ENCODE results near the gene PIGS. TPM values are rescaled to one million over a fixed set of nuclear protein-coding genes. Genes with fewer than 3 reads are reported as not detected.

Gene PIGS
- polyA plus RNA-seq, 1 of the 3 experiments (the other 2 are of a cell fraction) = 78.5 TPM

DNA sequence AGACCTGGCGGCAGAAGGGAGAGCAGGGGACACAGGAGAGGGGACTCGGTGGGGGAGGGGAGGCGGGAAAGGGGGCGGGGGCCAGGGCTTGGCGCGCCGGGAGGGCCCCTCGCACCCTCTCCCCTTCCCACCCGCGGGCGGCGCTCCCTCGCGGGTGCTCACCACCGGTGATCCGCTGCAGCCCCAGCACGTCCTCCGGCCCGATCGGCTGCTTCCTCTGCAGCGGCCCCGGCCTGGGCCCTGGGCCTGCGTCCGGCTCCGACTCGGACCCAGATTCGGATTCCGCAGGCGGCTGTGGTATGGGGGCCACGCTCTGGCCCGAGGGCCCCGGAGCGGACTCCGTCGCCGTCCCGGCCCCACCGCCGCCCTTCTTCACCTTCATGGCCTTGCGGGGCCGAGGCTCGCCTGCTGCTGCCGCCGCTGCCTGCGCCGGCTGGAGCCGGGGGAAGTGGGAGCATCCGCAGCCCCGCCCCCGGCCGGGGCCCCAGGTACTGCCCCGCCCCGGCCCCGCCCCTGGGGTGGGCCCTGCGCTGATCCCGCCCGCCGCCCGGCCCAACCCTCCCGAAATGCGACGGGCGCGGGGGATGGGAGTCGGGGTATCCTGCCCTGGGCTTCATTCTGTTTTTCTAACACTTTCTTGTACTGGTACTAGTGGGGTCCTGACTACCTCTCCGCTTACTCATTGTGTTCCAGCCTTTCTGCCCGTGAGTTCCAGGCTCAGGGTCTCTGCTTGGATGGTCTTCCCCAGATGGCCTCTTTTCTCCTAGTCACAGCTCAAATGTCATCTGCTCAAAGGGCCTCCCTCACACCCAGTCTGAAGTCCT, 18.9 kb downstream of the PIGS start, which contains the start of gene UNC119:
TSS of gene UNC119 (minus strand) at position 449 of the 824 bp plus-strand sequence. CDS start at position 382, 67 bp downstream.
- no peaks in the 10 kb centered on the region for H3K9me3 ChIP-seq
- 4% methylated on average over 16 of the region's 67 CpGs for WGBS (ENCODE audit: low lambda C conversion rate)
- ChIA-PET CTCF (interaction anchor here (0.8 to 7.0 kb wide), 5 partner anchors 12 to 72 kb away, joined by 4 to 87 read pairs (median 5); partner anchors contain the start of gene RSKR), POLR2A (interaction anchor here (0.5 to 1.3 kb wide), 2 partner anchors 167 to 280 kb away, joined by 3 to 4 read pairs; partner anchors contain the start of gene RPL23A)
- H3K9ac ChIP-seq = peak within 1 kb of the TSS; percentile 87
- peak within 1 kb of the TSS; percentile 87; the same call in 1 of the 2 replicates for H2AFZ ChIP-seq (ENCODE audit: low read depth)
- peak within 1 kb of the TSS; percentile 70 to 90 for H3K4me3 ChIP-seq (ENCODE audit: low read depth in 2 of 2, low read length in 1 of 2)
- H3K27ac ChIP-seq (ENCODE audit: low read depth in 2 of 2, low read length in 1 of 2) = peak within 1 kb of the TSS; percentile 39 to 81
- H3K4me2 ChIP-seq = peak within 1 kb of the TSS; percentile 89
- H3K9me2 ChIP-seq = no peaks in the 10 kb centered on the region
- peak; percentile 99 for DNase-seq
- H4K20me1 ChIP-seq (ENCODE audit: insufficient read depth) = peaks cover 15% of the 10 kb centered on the region
- H3K79me2 ChIP-seq (ENCODE audit: insufficient read depth) = peaks cover 16% of the 10 kb centered on the region
- no peaks in the 10 kb centered on the region for H3K27me3 ChIP-seq (ENCODE audit: insufficient read depth)
- H3K4me1 ChIP-seq (ENCODE audit: control insufficient read depth in 1 of 2, insufficient read depth in 2 of 2, low read depth in 1 of 2, low read length in 1 of 2) = peaks cover 3 to 33% of the 10 kb centered on the region in 2 experiments; a peak in 2 of 4 replicates
- H3F3A ChIP-seq (replicated peaks; ENCODE audit: insufficient read depth) = peaks cover 5% of the 10 kb centered on the region
- peaks cover 13 to 29% of the 10 kb centered on the region in 2 experiments for H3K36me3 ChIP-seq (replicated peaks in 1 of 2; ENCODE audit: control insufficient read depth in 1 of 2, insufficient read depth in 2 of 2, low read length in 1 of 2)
- peak; percentile 59; the same call in 1 of the 2 replicates for TF ChIP-seq SIN3A (IDR thresholded peaks at IDR 0.05; ENCODE audit: borderline replicate concordance, low read depth, low read length)
- no peak for TF ChIP-seq TCF12 (IDR thresholded peaks at IDR 0.05)
- TF ChIP-seq, protein P1, sequence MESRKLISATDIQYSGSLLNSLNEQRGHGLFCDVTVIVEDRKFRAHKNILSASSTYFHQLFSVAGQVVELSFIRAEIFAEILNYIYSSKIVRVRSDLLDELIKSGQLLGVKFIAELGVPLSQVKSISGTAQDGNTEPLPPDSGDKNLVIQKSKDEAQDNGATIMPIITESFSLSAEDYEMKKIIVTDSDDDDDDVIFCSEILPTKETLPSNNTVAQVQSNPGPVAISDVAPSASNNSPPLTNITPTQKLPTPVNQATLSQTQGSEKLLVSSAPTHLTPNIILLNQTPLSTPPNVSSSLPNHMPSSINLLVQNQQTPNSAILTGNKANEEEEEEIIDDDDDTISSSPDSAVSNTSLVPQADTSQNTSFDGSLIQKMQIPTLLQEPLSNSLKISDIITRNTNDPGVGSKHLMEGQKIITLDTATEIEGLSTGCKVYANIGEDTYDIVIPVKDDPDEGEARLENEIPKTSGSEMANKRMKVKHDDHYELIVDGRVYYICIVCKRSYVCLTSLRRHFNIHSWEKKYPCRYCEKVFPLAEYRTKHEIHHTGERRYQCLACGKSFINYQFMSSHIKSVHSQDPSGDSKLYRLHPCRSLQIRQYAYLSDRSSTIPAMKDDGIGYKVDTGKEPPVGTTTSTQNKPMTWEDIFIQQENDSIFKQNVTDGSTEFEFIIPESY (IDR thresholded peaks at IDR 0.05; ENCODE audit: borderline replicate concordance, low read depth) = no peak
- TF ChIP-seq, protein P2, sequence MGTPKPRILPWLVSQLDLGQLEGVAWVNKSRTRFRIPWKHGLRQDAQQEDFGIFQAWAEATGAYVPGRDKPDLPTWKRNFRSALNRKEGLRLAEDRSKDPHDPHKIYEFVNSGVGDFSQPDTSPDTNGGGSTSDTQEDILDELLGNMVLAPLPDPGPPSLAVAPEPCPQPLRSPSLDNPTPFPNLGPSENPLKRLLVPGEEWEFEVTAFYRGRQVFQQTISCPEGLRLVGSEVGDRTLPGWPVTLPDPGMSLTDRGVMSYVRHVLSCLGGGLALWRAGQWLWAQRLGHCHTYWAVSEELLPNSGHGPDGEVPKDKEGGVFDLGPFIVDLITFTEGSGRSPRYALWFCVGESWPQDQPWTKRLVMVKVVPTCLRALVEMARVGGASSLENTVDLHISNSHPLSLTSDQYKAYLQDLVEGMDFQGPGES (IDR thresholded peaks at IDR 0.05; ENCODE audit: low read depth, low read length) = no peak
- TF ChIP-seq POLR2AphosphoS5 (IDR thresholded peaks at IDR 0.05; ENCODE audit: low read depth, low read length) = peak; percentile 77
- no peak for TF ChIP-seq RXRA (IDR thresholded peaks at IDR 0.05; ENCODE audit: borderline replicate concordance, low read depth)
- TF ChIP-seq GATA2 (CRISPR knock-in tag; IDR thresholded peaks at IDR 0.05) = no peak
- TF ChIP-seq SMC3 (IDR thresholded peaks at IDR 0.05; ENCODE audit: low read depth, low read length) = no peak
- TF ChIP-seq RAD21 (IDR thresholded peaks at IDR 0.05; ENCODE audit: low read length) = no peak
- no peak for TF ChIP-seq EP300 (IDR thresholded peaks at IDR 0.05; ENCODE audit: borderline replicate concordance in 1 of 2, low read depth in 1 of 2, low read length in 1 of 2)
- TF ChIP-seq MEF2A (IDR thresholded peaks at IDR 0.05; ENCODE audit: borderline replicate concordance, low read depth) = no peak
- TF ChIP-seq, protein P3, sequence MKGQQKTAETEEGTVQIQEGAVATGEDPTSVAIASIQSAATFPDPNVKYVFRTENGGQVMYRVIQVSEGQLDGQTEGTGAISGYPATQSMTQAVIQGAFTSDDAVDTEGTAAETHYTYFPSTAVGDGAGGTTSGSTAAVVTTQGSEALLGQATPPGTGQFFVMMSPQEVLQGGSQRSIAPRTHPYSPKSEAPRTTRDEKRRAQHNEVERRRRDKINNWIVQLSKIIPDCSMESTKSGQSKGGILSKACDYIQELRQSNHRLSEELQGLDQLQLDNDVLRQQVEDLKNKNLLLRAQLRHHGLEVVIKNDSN (IDR thresholded peaks at IDR 0.05; ENCODE audit: borderline replicate concordance, low read depth) = no peak
- no peak for TF ChIP-seq EZH2phosphoT487 (IDR thresholded peaks at IDR 0.05; ENCODE audit: borderline replicate concordance, low read depth)
- no peak for TF ChIP-seq ELF1 (IDR thresholded peaks at IDR 0.05)
- TF ChIP-seq, protein P4, sequence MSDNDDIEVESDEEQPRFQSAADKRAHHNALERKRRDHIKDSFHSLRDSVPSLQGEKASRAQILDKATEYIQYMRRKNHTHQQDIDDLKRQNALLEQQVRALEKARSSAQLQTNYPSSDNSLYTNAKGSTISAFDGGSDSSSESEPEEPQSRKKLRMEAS (IDR thresholded peaks at IDR 0.05; ENCODE audit: low read depth) = no peak
- TF ChIP-seq, protein P5, sequence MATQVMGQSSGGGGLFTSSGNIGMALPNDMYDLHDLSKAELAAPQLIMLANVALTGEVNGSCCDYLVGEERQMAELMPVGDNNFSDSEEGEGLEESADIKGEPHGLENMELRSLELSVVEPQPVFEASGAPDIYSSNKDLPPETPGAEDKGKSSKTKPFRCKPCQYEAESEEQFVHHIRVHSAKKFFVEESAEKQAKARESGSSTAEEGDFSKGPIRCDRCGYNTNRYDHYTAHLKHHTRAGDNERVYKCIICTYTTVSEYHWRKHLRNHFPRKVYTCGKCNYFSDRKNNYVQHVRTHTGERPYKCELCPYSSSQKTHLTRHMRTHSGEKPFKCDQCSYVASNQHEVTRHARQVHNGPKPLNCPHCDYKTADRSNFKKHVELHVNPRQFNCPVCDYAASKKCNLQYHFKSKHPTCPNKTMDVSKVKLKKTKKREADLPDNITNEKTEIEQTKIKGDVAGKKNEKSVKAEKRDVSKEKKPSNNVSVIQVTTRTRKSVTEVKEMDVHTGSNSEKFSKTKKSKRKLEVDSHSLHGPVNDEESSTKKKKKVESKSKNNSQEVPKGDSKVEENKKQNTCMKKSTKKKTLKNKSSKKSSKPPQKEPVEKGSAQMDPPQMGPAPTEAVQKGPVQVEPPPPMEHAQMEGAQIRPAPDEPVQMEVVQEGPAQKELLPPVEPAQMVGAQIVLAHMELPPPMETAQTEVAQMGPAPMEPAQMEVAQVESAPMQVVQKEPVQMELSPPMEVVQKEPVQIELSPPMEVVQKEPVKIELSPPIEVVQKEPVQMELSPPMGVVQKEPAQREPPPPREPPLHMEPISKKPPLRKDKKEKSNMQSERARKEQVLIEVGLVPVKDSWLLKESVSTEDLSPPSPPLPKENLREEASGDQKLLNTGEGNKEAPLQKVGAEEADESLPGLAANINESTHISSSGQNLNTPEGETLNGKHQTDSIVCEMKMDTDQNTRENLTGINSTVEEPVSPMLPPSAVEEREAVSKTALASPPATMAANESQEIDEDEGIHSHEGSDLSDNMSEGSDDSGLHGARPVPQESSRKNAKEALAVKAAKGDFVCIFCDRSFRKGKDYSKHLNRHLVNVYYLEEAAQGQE (IDR thresholded peaks at IDR 0.05; ENCODE audit: low read depth, low read length) = no peak
- TF ChIP-seq, protein P6, sequence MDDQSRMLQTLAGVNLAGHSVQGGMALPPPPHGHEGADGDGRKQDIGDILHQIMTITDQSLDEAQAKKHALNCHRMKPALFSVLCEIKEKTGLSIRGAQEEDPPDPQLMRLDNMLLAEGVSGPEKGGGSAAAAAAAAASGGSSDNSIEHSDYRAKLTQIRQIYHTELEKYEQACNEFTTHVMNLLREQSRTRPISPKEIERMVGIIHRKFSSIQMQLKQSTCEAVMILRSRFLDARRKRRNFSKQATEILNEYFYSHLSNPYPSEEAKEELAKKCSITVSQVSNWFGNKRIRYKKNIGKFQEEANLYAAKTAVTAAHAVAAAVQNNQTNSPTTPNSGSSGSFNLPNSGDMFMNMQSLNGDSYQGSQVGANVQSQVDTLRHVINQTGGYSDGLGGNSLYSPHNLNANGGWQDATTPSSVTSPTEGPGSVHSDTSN (IDR thresholded peaks at IDR 0.05) = no peak
- TF ChIP-seq FOXM1 (IDR thresholded peaks at IDR 0.05; ENCODE audit: low read depth) = no peak
- TF ChIP-seq TEAD4 (IDR thresholded peaks at IDR 0.05; ENCODE audit: borderline replicate concordance, insufficient read depth) = no peak
- TF ChIP-seq NRF1 (IDR thresholded peaks at IDR 0.05; ENCODE audit: low read depth, low read length) = peak; percentile 46; the same call in 1 of the 2 replicates
- TF ChIP-seq MXI1 (IDR thresholded peaks at IDR 0.05; ENCODE audit: low read depth, low read length) = no peak; the same call in 1 of the 2 replicates
- TF ChIP-seq CHD2 (IDR thresholded peaks at IDR 0.05; ENCODE audit: low read length, partially characterized antibody) = no peak

Measured in SK-N-SH (cell line).